NCI-H2107 treated with DMSO at 0.1 percent for 48 hours (cell line): Measurements from ENCODE around the gene SKI.

Source experiments
- DNase-seq: peaks from one replicate; lab custom pipeline; 2025; ENCODE audit not compliant: unreplicated experiment; lab: John Stamatoyannopoulos, UW

SKI gene

GRCh38 chr1:2229037-2229864, 1.1 kb downstream of the SKI start:
- DNase-seq, result no peak

- DNase-seq, result no peak
Measured at GRCh38 chr1:2229911-2230731, 2.0 kb downstream of the SKI start.

- DNase-seq, result no peak
Measured at GRCh38 chr1:2230781-2231531, 2.8 kb downstream of the SKI start.

GRCh38 chr1:2231532-2232254, 3.6 kb downstream of the SKI start:
- no peak for DNase-seq

- no peak for DNase-seq
Measured at GRCh38 chr1:2232255-2232915, 4.3 kb downstream of the SKI start.

- no peak for DNase-seq
Measured at GRCh38 chr1:2232916-2233438, 4.9 kb downstream of the SKI start.

GRCh38 chr1:2233468-2233867, 5.3 kb downstream of the SKI start:
- no peak for DNase-seq

GRCh38 chr1:2233997-2234761, 6.1 kb downstream of the SKI start:
- no peak for DNase-seq

GRCh38 chr1:2234762-2235113, 6.6 kb downstream of the SKI start:
- DNase-seq, result no peak

- no peak for DNase-seq
Measured at GRCh38 chr1:2235300-2235998, 7.3 kb downstream of the SKI start.

GRCh38 chr1:2236695-2237677, 8.9 kb downstream of the SKI start:
- peak; percentile 5 for DNase-seq

- no peak for DNase-seq
Measured at GRCh38 chr1:2237773-2238172, 9.7 kb downstream of the SKI start.

GRCh38 chr1:2238361-2239012, 10.4 kb downstream of the SKI start:
- DNase-seq, result no peak

GRCh38 chr1:2239013-2239370, 10.9 kb downstream of the SKI start:
- DNase-seq, result no peak

- DNase-seq, result no peak
Measured at GRCh38 chr1:2239384-2239985, 11.4 kb downstream of the SKI start.

GRCh38 chr1:2240270-2241156, 12.4 kb downstream of the SKI start:
- no peak for DNase-seq
